ENCODE measurements around the gene PARD3B.

Gene PARD3B

DNA sequence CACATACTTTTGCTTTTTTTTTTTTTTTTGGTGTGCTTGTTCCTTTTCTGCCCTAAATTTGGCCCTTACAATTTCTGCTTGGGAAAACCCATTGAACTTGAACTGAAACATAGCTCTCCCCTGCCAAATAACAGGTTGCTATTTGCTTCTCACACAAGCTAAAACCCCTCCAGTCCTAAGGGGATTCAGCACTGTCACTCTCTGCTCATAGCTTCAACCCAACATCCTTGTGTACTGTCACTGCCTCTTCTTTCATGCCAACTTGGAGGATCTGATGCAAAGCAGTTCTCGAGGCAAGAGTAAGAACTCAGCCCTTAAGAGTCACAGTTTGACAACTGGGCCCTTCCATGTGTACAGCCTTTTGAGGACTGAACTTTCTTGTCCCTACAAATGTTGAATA lies 1106.4 kb downstream of the PARD3B start:
- DNase-seq = no peak

DNA sequence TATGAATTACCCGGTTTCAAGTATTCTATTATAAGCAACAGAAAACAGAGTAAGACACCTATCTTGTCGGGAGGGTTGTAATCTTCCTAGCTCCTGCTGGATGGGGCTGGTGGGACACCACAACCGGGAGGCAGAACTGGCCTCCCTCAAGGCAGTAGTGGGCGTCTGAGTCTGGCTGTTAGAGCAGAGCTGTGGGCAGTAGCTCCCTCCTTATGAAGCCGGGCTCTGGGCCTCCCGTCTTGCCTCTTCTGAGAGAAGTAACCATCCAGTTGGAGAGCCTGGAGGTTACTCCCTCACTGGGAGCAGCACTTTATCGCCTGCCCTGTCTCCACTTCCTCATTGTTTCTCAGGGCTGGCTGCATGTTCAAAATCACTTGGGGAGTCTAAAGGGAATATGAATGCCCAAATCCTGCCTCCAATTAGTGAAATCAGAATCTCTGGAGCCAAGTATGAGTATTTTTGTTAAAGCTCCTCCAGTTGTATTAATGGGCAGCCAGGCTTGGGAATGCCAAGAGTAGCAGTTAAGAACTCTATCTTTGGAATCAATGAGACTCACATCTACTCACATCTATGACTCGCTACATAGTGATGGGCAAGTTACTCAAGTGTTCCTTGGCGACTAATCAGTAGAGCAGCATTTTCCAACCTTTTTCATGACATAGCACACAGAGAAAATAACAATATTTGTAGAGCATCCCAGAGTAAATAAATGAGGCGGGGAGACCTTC lies 1109.8 kb downstream of the PARD3B start:
- no peak for DNase-seq

DNA sequence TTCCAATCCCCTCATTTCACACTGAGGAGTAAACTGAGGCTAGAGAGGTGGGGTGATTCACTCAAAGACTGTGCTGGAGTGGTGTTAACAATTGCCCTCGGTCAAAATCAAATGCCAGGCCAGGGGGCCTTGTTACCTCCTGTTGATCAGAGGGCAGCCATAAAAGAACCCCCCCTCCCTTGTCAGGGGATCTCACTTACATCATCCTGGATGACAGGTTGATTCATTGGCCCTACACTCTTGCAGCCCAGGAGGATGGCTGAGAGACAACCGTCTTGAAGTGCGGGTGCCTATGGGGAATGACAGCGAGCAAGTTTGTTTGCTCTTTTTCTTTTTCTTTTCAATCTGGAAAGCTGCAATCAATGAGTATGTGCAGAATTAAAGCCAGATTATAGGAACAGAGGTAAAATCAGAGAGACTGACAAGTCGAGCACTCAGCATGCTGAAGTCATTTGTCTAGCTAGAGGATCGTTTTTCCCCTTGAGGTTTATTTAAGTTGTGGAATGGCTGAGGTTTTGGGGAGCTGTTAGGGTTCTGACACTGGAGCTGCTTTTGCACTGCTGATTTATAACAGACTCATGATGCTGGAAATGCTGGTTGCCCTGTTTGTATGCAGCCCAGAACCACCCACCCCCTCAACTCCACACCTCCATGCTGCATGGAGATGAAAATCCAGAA lies 1110.6 kb downstream of the PARD3B start:
- no peak for DNase-seq

DNA sequence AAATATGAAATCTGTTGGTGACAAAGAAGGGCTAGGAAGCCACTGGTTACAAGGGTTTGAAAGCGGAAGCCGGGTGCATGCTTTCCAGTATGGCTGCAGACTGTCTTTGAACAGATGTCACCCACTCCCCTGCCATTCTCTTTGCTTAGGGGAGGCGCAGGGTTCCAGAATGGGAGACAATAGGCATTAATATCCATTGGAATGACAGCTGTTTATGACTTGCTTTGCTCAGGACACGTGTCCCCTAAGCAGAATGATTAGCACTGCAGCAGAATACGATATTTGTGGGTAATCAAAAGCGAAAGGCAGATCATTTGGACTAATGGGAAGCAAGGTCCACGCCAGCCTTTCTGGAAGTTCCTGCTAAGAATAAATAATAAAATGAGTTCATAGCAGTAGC lies 1111.2 kb downstream of the PARD3B start:
- no peak for DNase-seq

DNA sequence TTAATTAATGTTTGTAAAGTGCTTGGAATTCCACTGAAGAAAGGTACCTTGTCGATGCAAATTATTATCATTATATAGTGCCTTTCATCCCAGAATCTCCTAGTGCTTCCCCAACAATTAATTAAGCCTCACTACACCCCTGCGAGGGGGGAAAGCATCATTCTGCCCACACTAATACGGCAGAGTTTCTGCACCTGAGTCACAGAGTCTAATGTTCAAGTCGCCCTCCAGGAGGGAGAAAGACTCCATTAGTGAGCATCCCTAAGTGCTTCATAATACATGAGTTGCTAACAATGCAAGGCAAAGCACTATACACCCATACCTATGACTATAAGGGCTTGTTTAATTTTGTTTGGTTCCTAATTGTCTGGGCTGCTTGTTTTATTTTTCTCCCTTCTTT lies 1111.7 kb downstream of the PARD3B start:
- no peak for DNase-seq

DNA sequence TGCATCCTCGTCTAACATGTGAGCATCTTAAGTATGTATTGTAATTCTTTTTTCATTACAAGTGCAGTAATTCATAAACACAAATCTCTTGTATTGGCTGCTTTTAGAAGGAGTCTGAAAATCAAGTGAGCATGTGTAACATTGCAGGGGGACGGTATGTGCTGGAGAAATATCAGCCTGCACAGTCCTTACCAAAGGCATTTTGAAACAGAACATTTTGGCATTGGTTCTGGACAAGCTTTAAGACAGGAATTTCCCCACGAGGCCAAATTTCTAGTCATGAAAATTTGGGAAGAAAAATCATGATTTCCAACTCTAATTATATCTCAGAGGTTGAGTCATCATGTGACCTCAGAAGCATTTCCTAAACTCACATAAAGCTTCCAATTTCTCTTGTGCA lies 1112.3 kb downstream of the PARD3B start:
- no peak for DNase-seq

DNA sequence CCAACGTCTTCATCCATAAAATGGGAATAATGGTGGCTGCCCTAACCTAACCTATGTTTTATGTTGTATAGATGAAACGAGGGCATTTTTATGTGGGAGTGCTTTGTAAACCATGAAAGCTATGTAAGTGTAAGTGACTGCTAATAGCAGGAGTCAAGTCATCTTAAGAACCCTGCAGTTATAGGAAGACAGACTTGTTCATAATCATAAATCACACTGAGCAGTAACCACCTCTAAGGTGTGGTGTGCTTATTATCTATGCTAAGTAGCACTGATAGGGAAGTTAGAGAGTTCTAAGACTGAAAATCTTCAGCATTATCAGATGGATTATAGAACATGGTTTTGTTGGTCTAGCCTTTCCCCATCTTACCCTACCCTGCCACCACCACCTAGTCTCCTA lies 1112.8 kb downstream of the PARD3B start:
- no peak for DNase-seq

DNA sequence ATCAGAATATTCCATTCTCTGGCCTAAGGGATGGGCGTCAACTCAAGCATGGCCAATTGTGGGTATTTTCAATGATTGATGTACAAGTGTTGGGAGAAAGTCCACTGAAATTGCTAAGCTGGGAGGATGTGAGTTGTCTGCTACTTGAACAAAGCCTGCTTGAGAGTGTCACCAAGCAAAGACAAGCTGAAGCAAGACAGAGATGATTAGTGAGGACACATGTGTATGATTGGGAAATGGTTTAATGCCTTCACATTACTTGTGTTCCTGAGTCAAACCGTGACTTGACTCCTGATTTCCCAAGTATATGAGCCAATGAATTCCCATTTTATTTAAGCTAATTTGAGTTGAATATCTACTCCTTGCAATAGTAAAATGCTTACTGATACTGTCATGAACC lies 1113.3 kb downstream of the PARD3B start:
- no peak for DNase-seq

DNA sequence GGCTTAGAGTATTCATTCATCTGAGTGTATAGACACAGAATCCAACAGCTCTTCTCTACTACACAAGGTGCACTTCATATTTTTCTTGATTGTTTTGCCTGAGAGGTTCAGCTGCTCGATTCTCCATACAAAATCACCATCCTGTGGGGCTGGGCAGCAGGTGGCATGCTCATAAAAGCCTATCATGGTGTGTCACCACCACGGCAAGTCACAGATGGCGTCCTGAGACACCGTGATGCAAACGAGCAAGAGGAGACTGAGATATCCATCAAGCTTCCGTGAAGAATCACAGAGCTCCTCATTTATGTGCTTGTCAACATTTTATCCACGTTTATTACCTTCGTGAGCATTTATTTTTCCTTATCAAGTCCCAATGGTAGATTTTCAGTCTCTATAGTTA lies 1114.6 kb downstream of the PARD3B start:
- peak; percentile 14 to 60 for DNase-seq

DNA sequence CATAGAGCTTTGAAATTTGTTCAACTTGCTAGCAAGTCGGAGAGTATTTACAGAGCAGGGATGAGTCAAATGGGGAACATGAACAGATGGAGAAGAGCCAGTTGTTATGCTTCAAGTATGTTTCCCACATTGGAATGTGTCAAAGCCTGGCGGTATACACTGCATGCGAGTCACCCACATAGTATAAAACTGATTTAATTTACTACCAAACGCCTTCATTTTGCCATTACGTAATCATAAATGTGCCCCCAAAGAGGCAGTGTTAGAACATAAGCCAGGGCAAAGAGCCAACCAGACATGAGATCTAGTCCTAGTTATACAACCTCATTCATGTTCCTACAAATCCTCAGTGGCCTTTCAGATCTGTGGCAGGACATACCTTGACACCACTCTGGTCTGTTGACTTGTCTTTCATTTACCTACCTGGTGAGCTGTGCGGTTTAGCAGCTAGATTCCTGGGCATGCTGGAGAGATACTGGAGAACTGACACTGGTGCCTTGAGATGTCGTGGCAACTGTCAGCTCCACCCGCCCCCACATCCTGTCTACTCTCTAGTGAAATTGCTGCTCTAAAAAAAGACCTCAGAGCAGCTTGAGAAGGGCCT lies 1115.3 kb downstream of the PARD3B start:
- no peak for DNase-seq

DNA sequence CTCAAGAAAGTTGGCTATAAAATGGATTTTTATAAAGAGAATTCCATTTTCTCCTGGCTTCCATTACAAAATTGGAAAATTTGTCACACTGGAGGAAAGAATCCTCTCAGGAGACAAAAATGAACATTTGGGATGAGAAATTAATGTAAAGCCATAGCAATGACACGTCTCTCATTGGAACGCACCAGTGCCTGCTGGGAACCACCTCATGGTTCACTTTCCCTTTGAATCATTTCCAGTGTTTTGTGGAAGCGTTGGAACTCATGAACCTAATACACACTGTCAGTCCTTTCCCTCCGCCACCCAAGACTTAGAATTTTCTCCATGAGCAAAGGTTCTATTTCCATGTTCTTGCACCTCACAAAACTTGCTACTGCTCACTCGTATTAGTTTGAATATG lies 1116.0 kb downstream of the PARD3B start:
- no peak for DNase-seq

DNA sequence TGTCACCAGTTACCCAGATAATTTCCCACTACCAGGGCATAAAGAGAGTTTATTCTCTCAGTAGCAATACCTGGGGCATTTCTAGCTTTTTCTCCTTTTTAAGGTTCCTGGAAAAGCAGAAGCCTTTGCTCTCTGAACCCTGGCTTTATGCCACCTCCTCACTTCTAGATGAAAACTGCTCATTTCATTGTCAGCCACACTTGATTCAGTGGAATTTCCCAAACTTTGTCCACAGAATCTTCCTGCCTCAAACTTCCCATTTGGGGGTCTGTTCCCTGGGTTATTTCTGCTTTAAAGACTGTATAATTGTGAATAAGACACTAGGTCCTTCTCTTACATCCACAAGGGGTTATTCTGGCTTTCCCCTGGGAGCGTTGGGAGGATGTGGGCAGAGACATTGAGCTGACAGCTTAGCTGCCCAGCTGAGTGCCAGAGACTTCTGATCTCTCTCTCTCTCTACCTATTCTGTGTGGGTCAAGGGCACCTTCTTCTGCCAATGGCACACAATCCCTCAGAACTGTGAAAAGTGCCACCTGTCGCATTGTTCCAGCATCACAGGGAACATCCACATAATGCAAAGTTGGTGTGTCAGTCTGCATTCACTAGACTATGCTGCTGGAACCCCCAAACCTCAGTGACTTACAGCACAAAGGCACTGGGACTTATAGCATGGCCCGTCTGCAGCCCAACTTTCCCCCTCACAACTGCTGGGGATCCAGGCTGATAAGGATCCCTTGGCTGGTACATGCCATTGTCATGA lies 1117.1 kb downstream of the PARD3B start:
- DNase-seq = no peak

DNA sequence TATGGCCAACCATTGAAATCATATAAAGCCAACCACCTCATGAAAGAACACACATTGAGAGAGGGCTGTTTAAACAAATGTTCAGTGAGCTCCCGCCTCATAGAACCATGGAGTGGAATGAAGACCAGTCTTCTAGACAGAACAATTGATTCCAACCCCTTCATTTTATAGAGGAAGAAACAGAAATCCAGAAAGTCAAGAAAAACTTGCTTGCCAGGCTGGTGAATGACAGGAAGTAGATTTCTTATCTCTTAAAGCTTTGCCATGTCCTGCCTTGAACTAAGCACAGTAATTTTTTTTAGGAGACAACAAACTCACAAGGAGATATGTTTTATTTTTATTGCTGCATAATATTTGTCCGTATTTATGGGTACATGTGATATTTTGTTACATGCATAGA lies 1120.5 kb downstream of the PARD3B start:
- DNase-seq = no peak

Data from SHP77 (cell line).